Measurements from ENCODE around the gene MAST4. TPM values are rescaled to one million over a fixed set of nuclear protein-coding genes. Genes with fewer than 3 reads are reported as not detected.

The MAST4 gene
- total RNA-seq, 1 donor from 2014 or later, result 11.3 TPM

DNA sequence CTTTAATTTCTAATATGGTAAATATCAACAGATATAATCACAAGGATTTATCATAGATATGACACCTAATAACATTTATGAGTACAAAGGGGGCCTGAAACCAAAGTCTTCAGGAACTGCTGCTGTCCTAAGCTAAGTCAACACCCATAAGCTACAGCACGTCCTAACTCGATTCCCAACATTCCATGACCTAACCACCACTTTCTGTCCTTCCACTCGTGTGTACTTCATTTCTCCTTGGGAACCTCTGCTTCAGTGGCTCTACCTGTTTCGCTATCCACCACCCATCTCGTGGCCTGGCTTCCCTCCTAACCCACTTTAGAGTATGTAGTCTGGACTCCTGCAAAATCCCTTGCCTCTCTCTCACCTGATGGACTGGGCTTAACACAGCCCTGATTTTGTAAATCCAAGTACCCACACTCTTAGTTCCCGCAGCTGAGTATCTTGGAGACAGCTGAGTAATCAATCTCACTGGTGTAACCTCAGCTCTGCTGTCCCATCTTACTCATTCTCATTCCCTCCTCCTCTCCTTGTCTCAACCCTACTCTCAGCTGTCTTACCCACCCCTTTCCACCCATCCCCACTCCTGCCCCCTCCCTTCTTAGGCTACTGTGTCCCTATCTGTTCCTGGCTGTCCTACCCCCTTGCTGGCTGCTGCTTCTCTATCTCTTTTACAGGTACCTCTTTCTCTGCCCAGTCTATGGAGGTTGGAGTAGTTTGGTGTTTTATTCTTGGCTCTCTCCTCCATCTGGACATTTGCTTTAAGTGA is 101.8 kb downstream of the MAST4 start:
- Mint-ChIP-seq H3K4me3 (ENCODE audit: unreplicated experiment) (no peak overlapping the region), H3K27me3 (ENCODE audit: low read depth) (peaks cover 2% of the 10 kb centered on the region), H3K36me3 (ENCODE audit: low read depth) (no peaks in the 10 kb centered on the region), H3K4me1 (ENCODE audit: low read depth) (peaks cover 24% of the 10 kb centered on the region), H3K9me3 (ENCODE audit: low read depth) (peaks cover 6% of the 10 kb centered on the region), H3K27ac (ENCODE audit: unreplicated experiment) (no peak overlapping the region)
- DNase-seq (ENCODE audit: low spot score), result no peak
- TF ChIP-seq, protein P1, sequence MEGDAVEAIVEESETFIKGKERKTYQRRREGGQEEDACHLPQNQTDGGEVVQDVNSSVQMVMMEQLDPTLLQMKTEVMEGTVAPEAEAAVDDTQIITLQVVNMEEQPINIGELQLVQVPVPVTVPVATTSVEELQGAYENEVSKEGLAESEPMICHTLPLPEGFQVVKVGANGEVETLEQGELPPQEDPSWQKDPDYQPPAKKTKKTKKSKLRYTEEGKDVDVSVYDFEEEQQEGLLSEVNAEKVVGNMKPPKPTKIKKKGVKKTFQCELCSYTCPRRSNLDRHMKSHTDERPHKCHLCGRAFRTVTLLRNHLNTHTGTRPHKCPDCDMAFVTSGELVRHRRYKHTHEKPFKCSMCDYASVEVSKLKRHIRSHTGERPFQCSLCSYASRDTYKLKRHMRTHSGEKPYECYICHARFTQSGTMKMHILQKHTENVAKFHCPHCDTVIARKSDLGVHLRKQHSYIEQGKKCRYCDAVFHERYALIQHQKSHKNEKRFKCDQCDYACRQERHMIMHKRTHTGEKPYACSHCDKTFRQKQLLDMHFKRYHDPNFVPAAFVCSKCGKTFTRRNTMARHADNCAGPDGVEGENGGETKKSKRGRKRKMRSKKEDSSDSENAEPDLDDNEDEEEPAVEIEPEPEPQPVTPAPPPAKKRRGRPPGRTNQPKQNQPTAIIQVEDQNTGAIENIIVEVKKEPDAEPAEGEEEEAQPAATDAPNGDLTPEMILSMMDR (IDR thresholded peaks at IDR 0.05), result no peak

DNA sequence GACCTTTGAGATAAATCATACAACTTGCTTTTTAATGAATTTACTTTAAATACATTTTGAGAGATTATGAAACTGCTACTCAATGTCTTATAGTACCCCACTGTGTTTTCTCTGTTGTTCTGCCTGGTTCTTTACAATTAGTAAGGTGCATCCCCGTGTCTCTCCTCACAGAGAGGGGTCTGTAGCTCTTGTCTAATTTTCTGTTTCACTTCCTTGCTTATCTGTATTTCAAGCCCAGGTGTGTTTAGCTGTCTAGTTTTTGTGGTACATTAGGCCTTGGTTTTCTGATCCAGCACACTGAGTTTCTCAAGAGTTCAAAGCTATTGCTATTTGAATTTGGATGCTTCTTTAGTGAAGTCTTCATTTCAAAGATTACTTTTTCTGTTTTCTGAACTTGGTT is 105.1 kb downstream of the MAST4 start:
- H3K27ac Mint-ChIP-seq (ENCODE audit: unreplicated experiment), result no peak overlapping the region

DNA sequence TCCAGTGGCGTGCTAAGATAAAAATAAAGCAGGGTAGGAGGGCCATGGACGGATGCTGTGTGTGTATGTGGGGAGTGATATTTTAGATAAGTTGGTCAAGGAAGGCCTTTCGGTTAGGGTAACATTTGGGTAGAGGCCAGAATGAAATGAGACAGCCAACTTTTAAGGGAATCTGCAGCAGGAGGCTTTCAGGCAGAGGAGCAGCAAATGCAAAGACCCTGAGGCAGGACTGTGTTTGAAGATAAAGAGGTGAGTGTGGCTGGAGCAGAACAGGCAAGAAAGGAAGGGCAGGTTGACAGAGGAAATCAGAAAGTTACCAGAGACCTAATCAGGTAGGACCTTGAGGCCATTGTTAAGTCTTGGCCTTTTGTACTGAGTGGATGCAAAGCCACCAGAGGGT is 106.2 kb downstream of the MAST4 start:
- H3K4me1 Mint-ChIP-seq (ENCODE audit: low read depth), result peaks cover 27% of the 10 kb centered on the region

More for the DNA sequence above, 105.1 kb downstream of the MAST4 start:
- Mint-ChIP-seq H3K27me3 (ENCODE audit: low read depth) (peaks cover 2% of the 10 kb centered on the region), H3K9me3 (ENCODE audit: low read depth) (no peaks in the 10 kb centered on the region), H3K36me3 (ENCODE audit: low read depth) (no peaks in the 10 kb centered on the region), H3K4me3 (ENCODE audit: unreplicated experiment) (no peak overlapping the region), H3K4me1 (ENCODE audit: low read depth) (peaks cover 27% of the 10 kb centered on the region)
- DNase-seq (ENCODE audit: low spot score), result no peak
- TF ChIP-seq, protein P1 (IDR thresholded peaks at IDR 0.05), result no peak

DNA sequence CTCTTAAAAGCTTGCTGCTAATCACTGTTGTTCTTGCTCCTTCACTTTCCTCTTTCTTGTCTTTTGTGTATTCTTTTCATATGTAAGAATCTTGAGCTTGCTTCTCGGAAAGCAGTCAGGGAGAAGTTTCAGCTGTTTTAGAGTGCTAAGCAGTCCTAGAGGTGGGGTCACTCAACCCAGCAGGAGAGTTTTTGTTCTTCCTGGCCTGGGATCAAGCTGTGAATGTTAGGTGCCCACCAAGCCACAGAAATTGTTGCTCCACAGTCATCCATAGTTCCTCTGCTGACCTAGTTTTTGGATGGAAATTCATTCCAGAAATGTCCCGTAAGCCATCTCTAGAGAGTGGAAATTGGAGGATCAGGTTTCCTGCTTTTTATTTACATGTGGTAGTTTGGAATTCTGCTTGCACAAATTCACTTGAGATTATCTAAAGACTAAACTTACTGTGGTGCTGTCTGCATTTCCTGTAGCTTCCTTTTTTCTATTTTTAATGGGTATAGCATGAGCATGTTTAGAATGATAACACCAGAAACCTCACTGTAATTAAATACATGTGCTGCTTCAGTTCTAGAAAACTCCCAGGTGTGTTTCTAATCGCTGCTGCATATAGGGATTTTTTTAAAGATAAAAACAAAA is 108.7 kb downstream of the MAST4 start:
- H3K4me1 Mint-ChIP-seq (ENCODE audit: low read depth), result peaks cover 28% of the 10 kb centered on the region
- no peak overlapping the region for H3K4me3 Mint-ChIP-seq (ENCODE audit: unreplicated experiment)
- TF ChIP-seq, protein P1 (IDR thresholded peaks at IDR 0.05), result no peak
- H3K27ac Mint-ChIP-seq (ENCODE audit: unreplicated experiment), result peak overlapping the region; percentile 57
- no peaks in the 10 kb centered on the region for H3K9me3 Mint-ChIP-seq (ENCODE audit: low read depth)
- DNase-seq (ENCODE audit: low spot score), result no peak
- peaks cover 2% of the 10 kb centered on the region for H3K27me3 Mint-ChIP-seq (ENCODE audit: low read depth)
- H3K36me3 Mint-ChIP-seq (ENCODE audit: low read depth), result no peaks in the 10 kb centered on the region

More for the DNA sequence above, 106.2 kb downstream of the MAST4 start:
- Mint-ChIP-seq H3K4me3 (ENCODE audit: unreplicated experiment) (no peak overlapping the region), H3K27me3 (ENCODE audit: low read depth) (peaks cover 2% of the 10 kb centered on the region), H3K36me3 (ENCODE audit: low read depth) (no peaks in the 10 kb centered on the region), H3K9me3 (ENCODE audit: low read depth) (no peaks in the 10 kb centered on the region), H3K27ac (ENCODE audit: unreplicated experiment) (no peak overlapping the region)
- DNase-seq (ENCODE audit: low spot score), result no peak
- TF ChIP-seq, protein P1 (IDR thresholded peaks at IDR 0.05), result no peak

DNA sequence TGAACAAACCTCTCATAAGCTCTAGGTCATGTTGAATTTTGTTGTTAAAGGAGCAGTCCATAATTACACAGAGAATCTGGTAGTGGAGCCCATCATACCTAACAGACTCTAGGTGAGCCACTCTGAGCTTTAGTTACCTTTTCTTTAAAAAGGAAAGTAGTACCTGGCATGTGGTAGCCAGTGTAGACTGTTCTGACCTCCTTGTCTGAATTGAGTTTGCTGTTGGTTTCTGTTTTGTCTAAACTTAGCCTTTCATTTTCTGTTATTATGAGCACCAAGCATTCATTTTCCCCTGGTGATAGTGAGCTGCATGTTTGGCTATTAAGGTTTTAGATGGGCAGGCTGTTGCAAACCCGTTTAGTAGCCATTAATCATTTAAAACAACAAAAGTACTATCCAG is 112.2 kb downstream of the MAST4 start:
- peaks cover 9% of the 10 kb centered on the region for H3K9me3 Mint-ChIP-seq (ENCODE audit: low read depth)
- no peaks in the 10 kb centered on the region for H3K36me3 Mint-ChIP-seq (ENCODE audit: low read depth)
- no peaks in the 10 kb centered on the region for H3K27me3 Mint-ChIP-seq (ENCODE audit: low read depth)
- TF ChIP-seq, protein P1 (IDR thresholded peaks at IDR 0.05), result no peak
- no peak overlapping the region for H3K27ac Mint-ChIP-seq (ENCODE audit: unreplicated experiment)
- H3K4me1 Mint-ChIP-seq (ENCODE audit: low read depth), result peaks cover 42% of the 10 kb centered on the region
- DNase-seq (ENCODE audit: low spot score), result no peak
- no peak overlapping the region for H3K4me3 Mint-ChIP-seq (ENCODE audit: unreplicated experiment)
